H9 (cell line): Measurements from ENCODE around the gene NSMCE4A. TPM values are rescaled to one million over a fixed set of nuclear protein-coding genes. Genes with fewer than 3 reads are reported as not detected.

ENCODE experiments used
- DNase-seq: peaks from one replicate; pipeline ENCODE4 v3.0.0-alpha.2; 2017
- H2AFZ ChIP-seq: one replicate; pipeline ENCODE4 v1.6.1; 2013; ENCODE audit warnings: mild to moderate bottlenecking, low read length, control low read depth, moderate library complexity
- H2AK5ac ChIP-seq: 2 replicates; pipeline ENCODE4 v1.6.1; 2013; ENCODE audit warnings: low read length, control low read depth, mixed read lengths; ENCODE audit not compliant: insufficient read length
- H2BK120ac ChIP-seq: one replicate; pipeline ENCODE4 v1.6.1; 2013; ENCODE audit warnings: low read depth, mild to moderate bottlenecking, low read length, control low read depth, inconsistent platforms; ENCODE audit not compliant: poor library complexity, severe bottlenecking
- H2BK12ac ChIP-seq: 2 replicates; pipeline ENCODE4 v1.6.1; 2013; ENCODE audit warnings: low read length, control low read depth, mixed read lengths, low read depth; ENCODE audit not compliant: insufficient read length
- H2BK15ac ChIP-seq: 2 replicates; pipeline ENCODE4 v1.6.1; 2013; ENCODE audit warnings: low read depth, low read length, control low read depth
- H2BK20ac ChIP-seq: one replicate; pipeline ENCODE4 v1.6.1; 2013; ENCODE audit warnings: low read depth, mild to moderate bottlenecking, low read length, control low read depth, inconsistent platforms; ENCODE audit not compliant: poor library complexity, severe bottlenecking
- H2BK5ac ChIP-seq: 2 replicates; pipeline ENCODE4 v1.6.1; 2013; ENCODE audit warnings: low read length, control low read depth, mixed read lengths; ENCODE audit not compliant: insufficient read length
- H3K14ac ChIP-seq: 2 replicates; pipeline ENCODE4 v1.6.1; 2013; ENCODE audit warnings: low read length, control low read depth; ENCODE audit not compliant: insufficient read depth
- H3K18ac ChIP-seq: 2 replicates; pipeline ENCODE4 v1.6.1; 2013; ENCODE audit warnings: low read depth, mild to moderate bottlenecking, mixed read lengths, low read length, control low read depth; ENCODE audit not compliant: insufficient read length
- H3K23ac ChIP-seq: 2 replicates; pipeline ENCODE4 v1.6.1; 2013; ENCODE audit warnings: low read length, control low read depth, mixed read lengths, low read depth; ENCODE audit not compliant: insufficient read length
- H3K23me2 ChIP-seq: 2 replicates; pipeline ENCODE4 v1.6.1; 2013; ENCODE audit warnings: low read depth, mild to moderate bottlenecking, mixed read lengths, low read length, control low read depth; ENCODE audit not compliant: insufficient read length, poor library complexity, severe bottlenecking
- H3K27ac ChIP-seq: 2 replicates; pipeline ENCODE4 v1.5.1; 2013; ENCODE audit warnings: low read length, control low read depth, mixed read lengths, low read depth; ENCODE audit not compliant: insufficient read length
- H3K27me3 ChIP-seq: 2 replicates; pipeline ENCODE4 v1.6.1; 2013; ENCODE audit warnings: low read length, control low read depth, inconsistent platforms; ENCODE audit not compliant: insufficient read depth
- H3K4ac ChIP-seq: 2 replicates; pipeline ENCODE4 v1.6.1; 2013; ENCODE audit warnings: low read depth, mild to moderate bottlenecking, control low read depth, inconsistent platforms, low read length, moderate library complexity
- H3K4me1 ChIP-seq: 2 replicates; pipeline ENCODE4 v1.6.1; 2013; ENCODE audit warnings: low read length, control low read depth, inconsistent platforms; ENCODE audit not compliant: insufficient read depth
- H3K4me2 ChIP-seq: 2 replicates; pipeline ENCODE4 v1.6.1; 2013; ENCODE audit warnings: low read length, control low read depth, mixed read lengths; ENCODE audit not compliant: insufficient read length, insufficient read depth
- H3K56ac ChIP-seq: 2 replicates; pipeline ENCODE4 v1.6.1; 2013; ENCODE audit warnings: low read depth, mild to moderate bottlenecking, mixed read lengths, low read length, control low read depth; ENCODE audit not compliant: insufficient read length
- H3K79me1 ChIP-seq: 2 replicates; pipeline ENCODE4 v1.6.1; 2013; ENCODE audit warnings: low read depth, mild to moderate bottlenecking, moderate library complexity, low read length, control low read depth, inconsistent platforms; ENCODE audit not compliant: insufficient read depth, poor library complexity, severe bottlenecking
- H3K79me2 ChIP-seq: 2 replicates; pipeline ENCODE4 v1.6.1; 2013; ENCODE audit warnings: low read length, control low read depth, inconsistent platforms; ENCODE audit not compliant: insufficient read depth
- H3K9ac ChIP-seq: 2 replicates; pipeline ENCODE4 v1.6.1; 2013; ENCODE audit warnings: low read length, control low read depth, mixed read lengths; ENCODE audit not compliant: insufficient read length; ENCODE audit errors: extremely low read depth
- H3K9me3 ChIP-seq: one replicate; pipeline ENCODE4 v1.6.1; 2013; ENCODE audit warnings: low read depth, low read length, inconsistent platforms; ENCODE audit not compliant: control insufficient read depth
- H3T11ph ChIP-seq: one replicate; pipeline ENCODE4 v1.6.1; 2013; ENCODE audit warnings: mild to moderate bottlenecking, low read length, control low read depth, inconsistent platforms
- H4K20me1 ChIP-seq: one replicate; pipeline ENCODE4 v1.6.1; 2013; ENCODE audit not compliant: control insufficient read depth, insufficient read length, insufficient read depth
- H4K5ac ChIP-seq: 2 replicates; pipeline ENCODE4 v1.6.1; 2013; ENCODE audit warnings: low read depth, mild to moderate bottlenecking, mixed read lengths, low read length, control low read depth; ENCODE audit not compliant: insufficient read length
- H4K8ac ChIP-seq: replicated peaks from 2 replicates; pipeline ENCODE4 v1.6.1; 2013; ENCODE audit warnings: low read length, control low read depth, mixed read lengths, low read depth; ENCODE audit not compliant: insufficient read length
- H4K91ac ChIP-seq: 2 replicates; pipeline ENCODE4 v1.6.1; 2013; ENCODE audit warnings: low read depth, mild to moderate bottlenecking, moderate library complexity, mixed read lengths, low read length, control low read depth; ENCODE audit not compliant: insufficient read length
- H3K27ac Mint-ChIP-seq, 3 experiments: 2 replicates in 2 of 3; 3 replicates in 1 of 3; pipeline ENCODE4 v1.8.0; 2020 to 2021; ENCODE audit warnings: mixed read lengths in 3 of 3, mild to moderate bottlenecking in 1 of 3, moderate library complexity in 1 of 3
- H3K27me3 Mint-ChIP-seq: 2 replicates; pipeline ENCODE4 v1.8.0; 2021; ENCODE audit warnings: low read depth, mild to moderate bottlenecking, moderate library complexity, mixed read lengths
- H3K36me3 Mint-ChIP-seq, 3 experiments: 2 replicates in 2 of 3; 3 replicates in 1 of 3; pipeline ENCODE4 v1.8.0; 2020 to 2021; ENCODE audit warnings: low read depth in 3 of 3, mixed read lengths in 3 of 3; ENCODE audit not compliant: insufficient read depth in 1 of 3
- H3K4me1 Mint-ChIP-seq, 2 experiments: 2 replicates each; pipeline ENCODE4 v1.8.0; 2020; ENCODE audit warnings: mixed read lengths in 2 of 2
- H3K4me3 Mint-ChIP-seq, 2 experiments: 2 replicates in 1 of 2; 3 replicates in 1 of 2; pipeline ENCODE4 v1.8.0; 2020 to 2021; ENCODE audit warnings: mild to moderate bottlenecking in 2 of 2, mixed read lengths in 2 of 2, moderate library complexity in 1 of 2
- H3K9me3 Mint-ChIP-seq, 2 experiments: 2 replicates in 1 of 2; 3 replicates in 1 of 2; pipeline ENCODE4 v1.8.0; 2020; ENCODE audit warnings: mild to moderate bottlenecking in 2 of 2, mixed read lengths in 2 of 2, moderate library complexity in 1 of 2
- CTCF ChIP-seq: fragments of 200-600 bp; sonication (generic); conservative IDR thresholded peaks from 3 replicates; pipeline ENCODE4 v1.8.0; 2021; ENCODE audit warnings: antibody characterized with exemption, mild to moderate bottlenecking
- WGBS: extraction: QIAGEN DNeasy Blood & Tissue Kit; methylation state at CpG from one replicate; pipeline ENCODE4 v1.1.7; 2013; ENCODE audit warnings: missing lambda C conversion rate, low lambda C conversion rate, mixed read lengths; ENCODE audit not compliant: insufficient read length; ENCODE audit errors: extremely low coverage; 5-methylcytosine and 5-hydroxymethylcytosine counted together
- total RNA-seq: library from RNA; stranded (reverse); gene quantifications from 2 replicates; pipeline ENCODE4 v1.2.1, GENCODE V29; 2021

The NSMCE4A gene
- total RNA-seq, 1 experiment from 2014 or later, result 59.0 TPM

- no peak for DNase-seq
- WGBS, result no CpG with 5 or more reads among the region's 3 CpGs
- Histone ChIP-seq H2BK12ac (no peak overlapping the region), H3K4me2 (no peak overlapping the region), H3K79me2 (no peaks in the 10 kb centered on the region), H3K4ac (no peak overlapping the region), H4K20me1 (no peaks in the 10 kb centered on the region), H2AK5ac (no peak overlapping the region), H4K5ac (no peak overlapping the region), H3K14ac (no peak overlapping the region), H3K9me3 (no peaks in the 10 kb centered on the region), H2BK5ac (no peak overlapping the region), H3K23me2 (no peaks in the 10 kb centered on the region), H2BK20ac (no peak overlapping the region), H4K8ac (no peak overlapping the region), H3K27ac (no peak overlapping the region), H3K56ac (no peak overlapping the region), H3K4me1 (no peaks in the 10 kb centered on the region), H3K79me1 (no peaks in the 10 kb centered on the region), H3K23ac (no peak overlapping the region), H3T11ph (no peak overlapping the region), H4K91ac (no peak overlapping the region), H3K9ac (no peak overlapping the region), H2AFZ (no peak overlapping the region), H3K27me3 (no peaks in the 10 kb centered on the region), H2BK15ac (no peak overlapping the region), H2BK120ac (no peak overlapping the region), H3K18ac (no peak overlapping the region)
- H3K4me1 Mint-ChIP-seq, result no peaks in the 10 kb centered on the region
- no peak for TF ChIP-seq CTCF
- peaks cover 17 to 18% of the 10 kb centered on the region in 2 experiments for H3K9me3 Mint-ChIP-seq
- H3K36me3 Mint-ChIP-seq, result peaks cover 0 to 14% (median 3%) of the 10 kb centered on the region in 3 experiments; a peak in 4 of 7 replicates
- H3K27me3 Mint-ChIP-seq, result no peaks in the 10 kb centered on the region
- H3K27ac Mint-ChIP-seq, result no peak overlapping the region
- no peak overlapping the region for H3K4me3 Mint-ChIP-seq
These were observed 32.4 kb upstream of the NSMCE4A start for GRCh38 chr10:122007415-122007814.
